Rectal smooth muscle tissue (tissue), 1 donor: ENCODE results near the gene NADK.
"Not testable (repeated sequence)": the region's sequence is repeated elsewhere in the genome, so short reads cannot be mapped to it uniquely, and the experiment has no call there.

Source experiments
- H3K27ac ChIP-seq: one replicate; pipeline ENCODE4 v1.7.0; 2013; ENCODE audit warnings: low read depth, low read length, inconsistent platforms
- H3K27me3 ChIP-seq: one replicate; pipeline ENCODE4 v1.7.0; 2013; ENCODE audit warnings: low read length; ENCODE audit not compliant: control insufficient read depth, insufficient read depth
- H3K36me3 ChIP-seq: one replicate; pipeline ENCODE4 v1.7.0; 2013; ENCODE audit warnings: low read length; ENCODE audit not compliant: control insufficient read depth, insufficient read depth
- H3K4me1 ChIP-seq: one replicate; pipeline ENCODE4 v1.7.0; 2013; ENCODE audit warnings: low read length; ENCODE audit not compliant: control insufficient read depth, insufficient read depth
- H3K4me3 ChIP-seq: one replicate; pipeline ENCODE4 v1.7.0; 2013; ENCODE audit warnings: low read length
- H3K9ac ChIP-seq: one replicate; pipeline ENCODE4 v1.7.0; 2013; ENCODE audit warnings: low read length

The NADK gene

DNA sequence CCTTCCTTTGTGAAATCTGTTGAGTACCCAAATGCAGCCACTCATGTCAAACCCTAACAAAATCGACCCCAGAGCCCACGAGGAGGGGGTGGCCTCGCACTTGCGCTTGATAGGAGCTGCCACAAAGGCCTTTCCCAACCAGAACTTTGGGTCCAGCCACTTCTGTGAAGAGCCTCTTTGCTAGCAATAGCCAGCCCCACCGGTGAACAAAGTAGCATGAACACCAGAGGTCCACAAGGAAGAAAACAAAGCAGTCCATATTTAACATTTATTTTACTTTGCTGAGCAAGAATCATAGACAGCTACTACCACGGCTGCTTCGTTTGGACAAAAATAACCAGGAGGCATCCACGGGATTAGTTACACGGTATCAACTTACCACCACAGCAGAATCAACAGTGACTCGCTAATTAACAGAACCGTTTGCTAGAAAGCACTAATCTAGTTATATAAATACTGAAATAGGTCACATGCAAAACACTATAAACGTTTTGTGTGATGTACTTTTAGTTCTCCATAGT, 51.1 kb downstream of the NADK start:
- not testable (repeated sequence) for H3K4me3 ChIP-seq, H3K27ac ChIP-seq, H3K4me1 ChIP-seq, H3K9ac ChIP-seq, H3K27me3 ChIP-seq, H3K36me3 ChIP-seq

DNA sequence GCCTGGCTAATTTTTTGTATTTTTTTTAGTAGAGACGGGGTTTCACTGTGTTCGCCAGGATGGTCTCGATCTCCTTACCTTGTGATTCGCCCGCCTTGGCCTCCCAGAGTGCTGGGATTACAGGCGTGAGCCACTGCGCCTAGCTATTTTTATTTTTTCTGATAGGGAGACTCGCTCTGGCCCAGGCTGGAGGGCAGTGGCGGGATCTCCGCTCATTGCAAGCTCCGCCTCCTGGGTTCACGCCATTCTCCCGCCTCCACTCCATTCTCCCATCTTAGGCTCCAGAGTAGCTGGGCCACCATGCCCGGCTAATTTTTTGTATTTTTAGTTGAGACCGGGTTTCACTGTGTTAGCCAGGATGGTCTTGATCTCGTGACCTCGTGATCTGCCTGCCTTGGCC, 52.2 kb downstream of the NADK start:
- H3K9ac ChIP-seq, H3K4me3 ChIP-seq, H3K27me3 ChIP-seq, H3K27ac ChIP-seq, H3K4me1 ChIP-seq, H3K36me3 ChIP-seq: not testable (repeated sequence)

DNA sequence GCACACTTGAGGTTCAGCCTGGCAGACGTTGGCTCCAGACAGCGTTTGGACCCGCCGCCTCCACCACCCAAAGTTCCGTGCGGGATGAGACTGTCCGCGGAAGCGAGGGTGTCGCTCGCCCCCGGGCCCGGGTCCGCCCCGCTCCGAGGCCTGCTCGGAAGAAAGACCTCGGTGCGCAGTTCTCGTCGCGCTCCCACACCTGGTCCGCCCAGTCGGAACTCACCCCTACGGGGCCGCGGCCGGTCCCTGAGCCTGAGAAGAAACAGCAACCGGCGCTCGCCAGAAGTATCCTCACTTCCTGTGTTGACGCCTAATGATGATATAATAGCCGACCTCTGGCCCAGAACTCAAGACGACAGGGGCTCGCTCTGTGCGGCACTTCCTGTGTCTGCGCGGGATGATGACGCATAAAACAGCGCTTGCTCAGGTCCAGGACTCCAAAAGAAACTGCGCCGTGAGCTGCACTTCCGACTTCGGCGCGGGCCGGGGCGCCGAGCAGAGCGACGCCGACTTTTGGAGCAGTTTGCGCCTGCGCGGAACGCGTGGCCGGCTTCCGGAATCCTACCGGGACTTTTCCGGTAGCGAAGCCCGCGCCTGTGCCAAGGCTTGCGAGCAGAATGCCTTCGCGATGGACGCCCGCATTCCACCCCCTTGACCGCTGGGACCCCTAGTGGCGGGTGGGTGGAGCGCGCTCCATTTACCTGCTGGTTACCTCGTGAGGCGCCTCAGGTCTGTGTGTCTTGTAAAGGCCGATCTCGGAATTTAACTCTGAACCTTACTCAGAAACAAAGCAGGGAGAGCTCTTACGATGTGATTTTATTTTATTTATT, 54.0 kb downstream of the NADK start, which contains the start of gene CDK11A:
TSS of gene CDK11A (minus strand) at position 323 of the 830 bp plus-strand sequence. CDS start 1,539 bp downstream, outside the sequence.
- Histone ChIP-seq H3K9ac (peak within 1 kb of the TSS; percentile 88), H3K4me3 (peak within 1 kb of the TSS; percentile 70), H3K27ac (peak within 1 kb of the TSS; percentile 90)
- H3K36me3 ChIP-seq, H3K4me1 ChIP-seq, H3K27me3 ChIP-seq: not testable (repeated sequence)

DNA sequence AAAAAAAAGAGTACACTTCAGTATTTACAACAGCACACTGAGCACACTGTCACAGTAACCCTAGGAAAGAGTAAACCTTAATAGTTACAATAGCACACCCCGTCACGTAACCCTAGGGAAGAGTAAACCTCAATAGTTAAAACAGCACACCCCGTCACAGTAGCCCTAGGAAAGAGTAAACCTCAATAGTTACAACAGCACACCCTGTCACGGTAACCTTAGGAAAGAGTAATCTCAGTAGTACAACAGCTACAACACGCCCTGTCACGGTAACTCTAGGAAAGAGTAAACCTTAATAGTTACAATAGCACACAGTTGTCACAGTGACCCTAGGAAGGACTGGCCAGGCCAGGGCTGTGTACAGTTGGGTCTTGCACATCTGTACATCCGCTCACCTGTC, 57.1 kb downstream of the NADK start:
- Histone ChIP-seq H3K27ac (no peak overlapping the region), H3K36me3 (peaks cover 14% of the 10 kb centered on the region), H3K9ac (no peak overlapping the region), H3K4me1 (no peaks in the 10 kb centered on the region), H3K4me3 (no peak overlapping the region), H3K27me3 (no peaks in the 10 kb centered on the region)

DNA sequence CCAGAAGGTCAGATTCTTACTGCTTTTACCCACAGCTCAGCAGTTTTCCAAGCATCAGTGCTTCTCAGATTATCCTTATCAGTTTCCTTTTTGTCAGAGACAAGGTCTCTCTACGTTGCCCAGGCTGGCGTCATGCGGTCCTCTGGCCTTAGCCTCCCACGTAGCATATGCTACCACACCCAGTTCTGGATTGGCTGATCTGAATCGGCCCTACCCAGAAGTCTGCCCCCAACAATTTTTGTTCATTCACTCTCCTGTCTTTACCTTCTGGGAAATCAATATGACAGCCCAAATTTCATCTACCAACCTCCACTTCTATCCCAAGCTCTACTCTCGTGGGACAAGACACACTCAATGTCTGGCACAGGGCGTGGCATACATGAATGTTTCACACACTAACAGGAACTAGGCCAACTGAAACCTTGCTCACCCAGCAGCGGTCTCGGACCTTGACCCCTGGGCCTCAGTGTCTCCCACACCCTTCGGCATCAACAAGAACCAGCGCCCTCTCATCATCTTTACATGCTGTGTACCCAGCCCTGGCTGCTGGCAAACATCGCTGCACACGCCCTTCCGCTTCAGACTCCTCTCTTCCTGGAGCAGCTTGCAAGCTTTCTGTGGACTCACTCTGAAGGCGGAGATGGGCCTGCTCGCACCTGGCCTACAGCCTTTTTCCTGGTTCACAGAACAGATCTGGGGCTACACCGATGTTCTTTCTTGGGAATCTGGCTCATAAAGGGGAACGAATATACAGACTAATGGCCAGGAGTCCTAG, 63.0 kb downstream of the NADK start:
- not testable (repeated sequence) for H3K4me1 ChIP-seq, H3K4me3 ChIP-seq, H3K27me3 ChIP-seq, H3K9ac ChIP-seq, H3K36me3 ChIP-seq, H3K27ac ChIP-seq

DNA sequence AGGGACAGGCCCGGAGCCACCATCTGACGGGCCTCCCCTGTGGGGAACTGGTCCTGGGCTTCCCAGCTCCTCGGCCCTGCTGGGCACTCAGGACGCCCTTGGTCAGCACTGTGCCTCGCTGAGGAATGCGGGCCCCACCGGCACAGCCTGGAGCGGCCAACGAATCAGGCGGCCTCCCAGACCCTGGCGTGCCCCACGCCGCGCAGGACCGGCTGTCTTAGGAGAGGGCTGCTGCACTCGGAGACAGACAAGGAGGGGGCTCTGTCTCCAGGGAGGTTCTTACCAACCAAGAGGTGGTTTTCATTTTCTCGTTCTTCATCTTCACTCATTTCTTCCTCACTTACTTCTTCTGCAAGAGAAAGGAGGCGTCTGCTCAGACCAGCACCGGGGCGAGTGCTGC, 70.4 kb downstream of the NADK start:
- H3K36me3 ChIP-seq, H3K27me3 ChIP-seq, H3K4me1 ChIP-seq, H3K9ac ChIP-seq, H3K27ac ChIP-seq, H3K4me3 ChIP-seq: not testable (repeated sequence)

DNA sequence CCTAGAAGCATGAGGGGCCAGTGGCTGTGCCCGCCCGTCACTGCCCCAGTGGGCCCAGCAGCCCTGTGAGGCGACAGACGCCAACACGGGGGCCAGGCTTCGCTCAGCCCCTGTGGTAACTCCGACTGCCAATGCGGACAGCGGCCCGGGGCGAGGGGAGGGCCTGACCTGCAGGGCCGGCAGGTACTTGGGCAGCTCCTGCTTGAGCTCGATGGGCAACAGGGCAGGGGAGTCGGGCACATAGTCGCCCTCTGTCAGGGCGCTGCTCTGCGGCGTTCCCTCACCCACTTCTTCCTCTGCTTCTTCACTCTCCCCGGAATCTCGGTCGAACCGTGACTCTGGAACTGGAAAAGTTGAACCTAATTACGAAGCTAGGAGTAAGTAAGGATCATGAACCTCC, 71.0 kb downstream of the NADK start:
- H3K27ac ChIP-seq, H3K4me3 ChIP-seq, H3K36me3 ChIP-seq, H3K9ac ChIP-seq, H3K27me3 ChIP-seq, H3K4me1 ChIP-seq: not testable (repeated sequence)

DNA sequence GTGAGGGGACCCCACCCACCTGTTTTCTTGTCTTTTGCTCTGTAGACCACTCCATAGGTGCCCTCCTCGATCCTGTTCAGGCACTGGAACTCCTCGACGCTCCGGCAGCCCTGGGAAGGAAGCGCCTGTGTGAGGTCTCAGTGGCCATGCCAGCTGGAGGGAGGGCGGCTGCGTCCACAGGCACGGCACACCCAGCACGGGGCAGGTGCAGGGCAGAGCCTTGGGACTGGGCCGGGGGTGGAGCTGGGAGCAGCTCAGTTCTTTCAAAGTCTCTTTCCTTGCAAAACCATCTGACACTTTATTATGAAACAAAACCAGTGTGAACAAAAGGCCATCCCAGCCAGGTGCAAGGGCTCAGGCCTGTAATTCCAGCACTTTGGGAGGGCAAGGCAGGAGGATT, 72.6 kb downstream of the NADK start:
- not testable (repeated sequence) for H3K9ac ChIP-seq, H3K27me3 ChIP-seq, H3K27ac ChIP-seq, H3K36me3 ChIP-seq, H3K4me1 ChIP-seq, H3K4me3 ChIP-seq

DNA sequence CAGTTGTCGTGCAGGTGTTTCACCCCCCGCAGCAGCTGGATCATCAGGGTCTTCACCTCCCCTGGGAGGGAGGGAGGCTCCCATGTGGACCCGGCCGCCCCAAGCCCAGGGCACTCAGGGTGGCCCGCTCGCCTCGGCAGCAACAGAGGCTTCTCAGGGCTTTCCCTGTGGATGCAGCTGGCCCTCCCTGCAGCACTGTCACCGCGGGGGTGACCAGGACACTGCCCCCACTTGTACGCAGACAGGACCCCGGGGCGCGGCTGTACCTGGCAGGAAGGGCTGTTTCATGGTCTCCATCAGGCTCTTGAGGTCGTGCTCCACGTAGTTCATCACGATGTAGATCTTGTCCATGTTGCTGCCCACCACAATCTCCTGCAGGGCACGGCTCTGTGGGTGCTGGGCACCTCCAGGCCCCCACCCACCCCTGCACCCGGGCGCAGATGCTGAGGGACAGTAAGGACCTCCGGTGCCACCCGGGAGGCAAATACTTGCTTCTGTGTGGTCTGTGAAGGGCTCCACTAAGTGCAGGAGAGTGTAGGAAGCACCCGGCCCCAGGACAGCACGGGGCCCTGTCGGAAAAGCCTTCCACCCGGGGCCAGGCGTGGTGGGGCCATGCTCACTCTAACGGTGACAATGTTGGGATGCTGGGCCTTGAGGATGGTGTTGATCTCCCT, 73.8 kb downstream of the NADK start:
- H3K4me3 ChIP-seq, H3K9ac ChIP-seq, H3K27ac ChIP-seq, H3K4me1 ChIP-seq, H3K36me3 ChIP-seq, H3K27me3 ChIP-seq: not testable (repeated sequence)

DNA sequence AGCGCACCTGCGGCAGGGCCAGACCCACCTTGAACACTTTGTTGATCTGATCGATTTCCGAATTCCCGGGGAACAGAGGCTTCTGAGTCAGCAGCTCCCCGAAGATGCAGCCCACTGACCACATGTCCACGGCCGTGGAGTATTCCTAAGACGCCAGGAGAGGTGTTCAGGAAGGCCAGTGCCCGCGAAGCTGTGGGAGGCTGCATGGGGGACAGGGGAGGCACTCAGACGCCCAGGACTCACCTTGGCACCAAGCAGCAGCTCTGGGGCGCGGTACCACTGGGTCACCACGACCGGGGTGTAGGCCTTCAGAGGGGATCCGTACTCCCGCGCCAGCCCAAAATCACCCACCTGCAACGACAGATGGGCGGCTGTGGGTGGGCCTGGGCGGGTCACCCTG, 74.5 kb downstream of the NADK start:
- Histone ChIP-seq H3K36me3 (no peaks in the 10 kb centered on the region), H3K27me3 (no peaks in the 10 kb centered on the region)

DNA sequence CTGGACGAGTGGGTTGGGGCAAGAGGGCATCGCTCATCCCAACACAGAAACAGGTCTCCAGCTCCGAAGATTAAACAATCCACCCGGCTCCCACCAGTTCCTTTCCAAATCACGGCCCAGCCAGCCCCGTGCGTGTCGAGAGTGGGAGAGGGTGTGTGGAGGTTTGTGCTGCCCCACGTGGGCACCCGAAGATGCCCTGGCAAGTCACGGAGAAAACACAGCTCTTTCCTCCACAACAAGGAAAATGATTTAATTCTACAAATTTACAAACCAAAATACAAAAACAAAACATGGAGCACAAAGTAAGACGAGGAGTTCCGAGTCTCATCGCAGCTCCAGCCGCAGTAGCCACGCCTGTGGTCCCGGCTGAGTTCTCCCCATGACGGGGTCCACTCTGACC, 75.8 kb downstream of the NADK start:
- H3K27ac ChIP-seq, H3K4me1 ChIP-seq, H3K9ac ChIP-seq, H3K4me3 ChIP-seq, H3K36me3 ChIP-seq, H3K27me3 ChIP-seq: not testable (repeated sequence)

More for the DNA sequence above, 74.5 kb downstream of the NADK start:
- Histone ChIP-seq H3K4me3 (no peak overlapping the region), H3K4me1 (no peaks in the 10 kb centered on the region), H3K9ac (no peak overlapping the region), H3K27ac (no peak overlapping the region)
